Body of pancreas (tissue), 4 donors: ENCODE results near the gene MYO1B.

ENCODE experiments used
- POLR2A ChIP-seq, 3 donors: fragments of 450-650 bp; IDR thresholded peaks; one replicate each; pipeline ENCODE4 v1.6.1; 2016; ENCODE audit warnings: antibody characterized with exemption in 3 of 3, mild to moderate bottlenecking in 2 of 3
- TF ChIP-seq, protein P1 (sequence below), 7 experiments: fragments of 450-650 bp in 4 of 7; fragments of 200-600 bp in 3 of 7; sonication (generic) in 3 of 7; IDR thresholded peaks; one replicate each; pipeline ENCODE4 v1.5.1; 2016 to 2019; ENCODE audit warnings: antibody characterized with exemption in 7 of 7

DNA sequence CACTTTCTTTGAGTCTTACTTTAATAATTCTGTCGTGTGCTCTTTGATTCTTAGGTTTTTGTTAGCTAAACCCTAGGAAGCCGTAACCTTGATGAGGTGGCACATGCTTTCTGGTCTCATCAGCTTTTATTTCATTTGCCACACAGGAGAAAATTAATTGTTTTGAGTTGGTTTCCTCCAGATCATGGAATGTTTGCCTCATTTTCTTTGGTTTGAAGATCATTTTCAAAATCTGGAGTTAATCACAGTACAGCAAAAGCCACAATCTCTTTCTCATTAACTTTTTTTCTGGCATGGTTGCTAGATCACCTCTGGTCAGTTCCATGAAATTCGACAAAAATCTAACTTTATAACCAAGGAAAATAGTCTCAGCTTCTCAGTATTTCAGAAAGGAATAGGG, 182.9 kb downstream of the MYO1B start:
- TF ChIP-seq, protein P1, sequence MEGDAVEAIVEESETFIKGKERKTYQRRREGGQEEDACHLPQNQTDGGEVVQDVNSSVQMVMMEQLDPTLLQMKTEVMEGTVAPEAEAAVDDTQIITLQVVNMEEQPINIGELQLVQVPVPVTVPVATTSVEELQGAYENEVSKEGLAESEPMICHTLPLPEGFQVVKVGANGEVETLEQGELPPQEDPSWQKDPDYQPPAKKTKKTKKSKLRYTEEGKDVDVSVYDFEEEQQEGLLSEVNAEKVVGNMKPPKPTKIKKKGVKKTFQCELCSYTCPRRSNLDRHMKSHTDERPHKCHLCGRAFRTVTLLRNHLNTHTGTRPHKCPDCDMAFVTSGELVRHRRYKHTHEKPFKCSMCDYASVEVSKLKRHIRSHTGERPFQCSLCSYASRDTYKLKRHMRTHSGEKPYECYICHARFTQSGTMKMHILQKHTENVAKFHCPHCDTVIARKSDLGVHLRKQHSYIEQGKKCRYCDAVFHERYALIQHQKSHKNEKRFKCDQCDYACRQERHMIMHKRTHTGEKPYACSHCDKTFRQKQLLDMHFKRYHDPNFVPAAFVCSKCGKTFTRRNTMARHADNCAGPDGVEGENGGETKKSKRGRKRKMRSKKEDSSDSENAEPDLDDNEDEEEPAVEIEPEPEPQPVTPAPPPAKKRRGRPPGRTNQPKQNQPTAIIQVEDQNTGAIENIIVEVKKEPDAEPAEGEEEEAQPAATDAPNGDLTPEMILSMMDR (IDR thresholded peaks at IDR 0.05) = no peak
- no peak for TF ChIP-seq POLR2A (IDR thresholded peaks at IDR 0.05)
